Effector CD8-positive, alpha-beta T cell (primary cell): ENCODE results near the gene FTH1.
"Not testable (repeated sequence)": the region's sequence is repeated elsewhere in the genome, so short reads cannot be mapped to it uniquely, and the experiment has no call there.

ENCODE experiments used
- DNase-seq: peaks from one replicate; lab custom pipeline; 2025; lab: John Stamatoyannopoulos, UW

Gene FTH1

DNA sequence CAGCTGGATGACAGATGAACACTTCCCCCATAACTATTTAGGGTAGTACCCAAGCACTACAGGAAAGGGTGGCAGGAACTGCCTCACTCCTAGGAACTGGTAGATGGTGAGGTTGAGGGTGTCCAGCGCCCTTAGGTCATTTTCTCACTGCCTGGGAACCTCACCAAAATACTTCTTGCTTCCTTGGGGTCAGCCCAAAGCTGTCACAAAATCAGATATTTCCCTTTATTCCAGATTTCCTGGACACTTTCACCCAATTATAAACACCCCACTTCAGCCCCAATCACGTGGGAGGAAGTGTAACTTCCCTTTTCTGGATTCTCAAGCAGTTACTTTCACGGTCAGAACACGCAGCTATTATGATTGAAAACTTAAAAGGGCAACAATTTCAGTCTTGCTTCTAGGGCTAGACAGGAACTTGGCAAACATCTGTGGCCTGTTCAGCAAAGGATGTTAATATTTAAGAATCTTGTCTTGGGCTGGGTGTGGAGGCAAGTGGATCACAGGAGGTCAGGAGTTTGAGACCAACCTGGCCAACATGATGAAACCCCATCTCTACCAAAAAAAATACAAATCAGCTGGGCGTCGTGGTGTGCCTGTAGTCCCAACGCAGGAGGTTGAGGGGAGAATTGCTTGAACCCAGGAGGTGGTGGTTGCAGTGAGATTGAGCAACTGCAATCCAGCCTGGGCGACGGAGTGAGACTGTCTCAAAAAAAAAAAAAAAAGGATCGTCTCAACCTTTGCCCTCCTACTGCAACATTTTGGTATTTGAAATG lies 4.0 kb downstream of the FTH1 start:
- no peak for DNase-seq

DNA sequence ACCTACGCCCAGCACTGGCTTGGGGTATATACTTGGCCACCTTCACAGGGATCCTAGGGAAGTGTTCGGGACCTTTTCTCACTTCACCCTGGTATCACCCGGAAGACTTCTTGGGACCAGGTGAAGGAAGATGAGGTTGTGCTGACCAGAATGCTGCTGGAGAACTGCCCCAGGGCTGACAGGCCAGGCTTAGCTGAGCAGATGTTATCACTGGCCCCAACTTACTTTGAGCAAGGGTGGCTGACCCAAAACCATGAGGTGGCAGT lies 4.5 kb downstream of the FTH1 start:
- DNase-seq, result no peak

DNA sequence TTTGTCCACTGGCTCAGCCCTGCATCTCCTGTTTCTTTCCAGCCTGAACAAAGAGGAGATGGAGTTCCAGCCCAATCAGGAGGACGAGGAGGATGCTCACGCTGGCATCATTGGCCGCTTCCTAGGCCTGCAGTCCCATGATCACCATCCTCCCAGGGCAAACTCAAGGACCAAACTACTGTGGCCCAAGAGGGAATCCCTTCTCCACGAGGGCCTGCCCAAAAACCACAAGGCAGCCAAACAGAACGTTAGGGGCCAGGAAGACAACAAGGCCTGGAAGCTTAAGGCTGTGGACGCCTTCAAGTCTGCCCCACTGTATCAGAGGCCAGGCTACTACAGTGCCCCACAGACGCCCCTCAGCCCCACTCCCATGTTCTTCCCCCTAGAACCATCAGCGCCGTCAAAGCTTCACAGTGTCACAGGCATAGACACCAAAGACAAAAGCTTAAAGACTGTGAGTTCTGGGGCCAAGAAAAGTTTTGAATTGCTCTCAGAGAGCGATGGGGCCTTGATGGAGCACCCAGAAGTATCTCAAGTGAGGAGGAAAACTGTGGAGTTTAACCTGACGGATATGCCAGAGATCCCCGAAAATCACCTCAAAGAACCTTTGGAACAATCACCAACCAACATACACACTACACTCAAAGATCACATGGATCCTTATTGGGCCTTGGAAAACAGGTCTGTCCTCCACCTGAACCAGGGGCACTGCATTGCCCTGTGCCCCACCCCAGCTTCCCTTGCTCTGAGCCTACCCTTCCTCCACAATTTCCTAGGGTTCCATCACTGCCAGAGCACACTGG lies 5.0 kb downstream of the FTH1 start:
- no peak for DNase-seq

DNA sequence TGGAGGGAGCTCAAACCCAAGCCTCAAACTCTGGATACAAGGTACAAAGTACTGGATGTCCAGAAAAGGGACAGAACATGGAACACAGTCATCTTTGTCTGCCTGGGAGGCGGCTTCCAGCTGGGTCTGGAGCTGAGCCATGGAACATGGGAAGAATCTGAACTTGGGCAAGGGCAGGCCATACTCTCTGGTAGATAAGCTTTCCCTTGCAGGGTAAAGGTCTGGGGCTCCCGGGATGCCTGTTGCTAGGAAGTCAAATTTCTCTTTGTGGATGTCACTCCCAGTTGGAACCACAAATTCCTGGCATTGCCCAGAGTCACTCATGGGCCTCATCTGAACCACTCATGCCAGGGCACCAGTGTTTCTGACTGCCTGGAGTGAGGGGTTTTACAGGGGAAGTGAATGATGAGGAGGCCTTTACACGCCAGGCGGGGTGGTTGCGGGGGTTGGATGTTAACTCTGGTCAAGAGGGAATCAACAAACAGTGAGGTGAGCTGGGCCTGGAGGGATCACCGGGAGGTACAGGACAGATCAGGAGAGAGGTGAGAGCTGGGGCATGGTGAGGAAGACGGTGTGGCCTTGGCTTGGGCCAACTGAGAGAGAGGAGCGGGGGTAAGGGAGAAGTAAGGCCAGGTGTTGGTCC lies 5.7 kb downstream of the FTH1 start:
- DNase-seq, result no peak

DNA sequence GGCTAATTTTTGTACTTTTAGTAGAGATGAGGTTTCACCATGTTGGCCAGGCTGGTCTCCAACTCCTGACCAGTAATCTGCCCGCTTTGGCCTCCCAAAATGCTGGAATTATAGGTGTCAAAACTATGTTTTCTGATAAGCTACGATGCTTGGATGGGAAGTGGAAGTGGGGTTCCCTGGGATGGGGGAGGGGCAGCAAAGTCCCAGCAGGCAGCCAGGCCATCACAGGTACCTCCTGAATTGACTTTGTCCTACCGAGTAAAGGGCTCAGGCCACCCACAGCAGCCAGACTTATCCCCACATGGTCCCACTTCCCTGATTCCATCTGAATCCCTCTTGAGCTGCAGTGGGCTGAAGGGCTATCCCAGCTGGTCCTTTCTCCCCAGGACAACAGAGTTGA lies 6.9 kb downstream of the FTH1 start:
- no peak for DNase-seq

DNA sequence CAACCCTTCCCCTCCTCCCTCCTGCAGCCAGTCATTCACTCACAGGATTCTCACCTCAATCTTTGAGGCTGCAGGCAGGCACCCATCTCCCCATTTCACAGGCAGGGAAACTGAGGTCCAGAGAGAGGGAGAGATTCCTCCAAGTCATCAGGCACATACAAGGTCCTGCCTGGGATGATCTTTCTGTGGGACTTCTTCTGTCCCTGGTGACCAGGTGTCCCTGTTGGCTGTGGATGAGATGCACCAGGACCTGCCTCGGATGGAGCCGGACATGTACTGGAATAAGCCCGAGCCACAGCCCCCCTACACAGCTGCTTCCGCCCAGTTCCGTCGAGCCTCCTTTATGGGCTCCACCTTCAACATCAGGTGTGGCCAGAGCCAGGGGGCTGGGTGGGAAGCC lies 7.8 kb downstream of the FTH1 start:
- DNase-seq, result no peak

DNA sequence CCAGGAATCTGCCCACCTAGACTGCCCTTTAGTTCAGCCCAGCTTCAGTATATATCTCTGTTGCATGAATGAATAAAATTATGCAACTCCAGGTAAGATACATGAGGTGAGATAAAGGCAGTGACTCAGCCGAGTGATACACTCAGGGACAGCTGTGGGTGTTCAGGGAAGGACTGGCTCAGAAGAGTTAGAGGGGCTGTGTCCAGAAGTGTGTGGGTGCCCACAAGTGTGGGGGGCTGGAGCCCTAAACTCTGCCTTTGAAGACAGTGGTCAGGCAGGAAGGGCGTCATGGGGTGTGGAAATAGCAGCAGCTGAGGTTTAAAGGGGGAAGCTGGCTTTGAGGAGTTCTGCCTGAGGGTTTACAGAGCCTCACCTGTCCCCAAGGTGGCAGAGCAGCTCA lies 8.3 kb downstream of the FTH1 start:
- DNase-seq, result no peak

DNA sequence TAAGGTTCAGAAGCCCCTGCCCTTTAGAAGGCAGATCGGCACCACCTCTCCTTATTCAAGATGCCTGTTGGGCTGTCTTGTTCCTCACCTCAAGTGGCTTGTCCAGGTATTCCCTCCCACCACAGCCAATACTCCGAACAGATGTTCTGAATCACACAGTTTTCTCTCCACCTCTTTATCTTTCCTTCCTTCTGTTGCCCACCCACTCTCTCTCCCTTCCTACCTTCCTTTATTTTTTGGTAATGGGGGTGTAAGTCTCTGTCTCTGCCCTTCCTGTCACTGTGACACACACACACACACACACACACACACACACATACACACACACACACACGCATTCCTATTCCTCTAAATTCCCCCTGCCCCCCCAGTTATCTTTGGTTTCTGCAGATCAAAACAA lies 8.8 kb downstream of the FTH1 start:
- DNase-seq, result no peak

DNA sequence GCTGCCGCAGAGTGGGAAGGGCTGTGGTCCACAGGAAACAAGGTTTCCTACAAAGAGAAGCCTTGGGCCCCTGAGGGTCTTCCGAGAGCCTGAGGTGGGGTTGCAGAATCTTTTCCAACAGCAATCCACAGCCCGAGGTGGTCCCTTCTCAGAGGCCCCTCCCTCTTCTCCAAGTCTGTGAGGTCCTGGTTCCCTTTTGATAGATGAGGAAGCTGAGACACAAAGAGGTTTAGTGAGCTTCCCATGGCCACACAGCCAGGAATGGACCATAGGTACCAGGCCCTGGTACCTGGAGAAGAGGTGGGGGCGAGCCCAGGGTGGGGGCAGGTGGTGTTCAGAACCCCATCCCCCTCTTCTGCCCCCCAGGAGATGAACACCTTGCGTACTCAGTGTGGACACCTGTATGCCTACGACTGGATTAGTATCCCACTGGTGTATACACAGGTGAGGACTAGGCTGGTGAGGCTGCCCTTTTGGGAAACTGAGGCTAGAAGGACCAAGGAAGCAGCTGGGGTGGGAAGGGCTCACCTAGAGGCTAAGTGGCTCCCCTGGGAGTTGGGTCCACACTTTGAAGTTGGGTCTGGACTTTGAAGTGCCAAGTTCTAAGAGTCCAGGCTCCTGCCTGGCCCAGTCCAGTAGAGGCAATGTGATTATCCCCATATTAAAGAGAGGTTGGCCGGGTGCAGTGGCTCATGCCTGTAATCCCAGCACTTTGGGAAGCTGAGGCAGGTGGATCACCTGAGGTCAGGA lies 10.2 kb downstream of the FTH1 start:
- no peak for DNase-seq

DNA sequence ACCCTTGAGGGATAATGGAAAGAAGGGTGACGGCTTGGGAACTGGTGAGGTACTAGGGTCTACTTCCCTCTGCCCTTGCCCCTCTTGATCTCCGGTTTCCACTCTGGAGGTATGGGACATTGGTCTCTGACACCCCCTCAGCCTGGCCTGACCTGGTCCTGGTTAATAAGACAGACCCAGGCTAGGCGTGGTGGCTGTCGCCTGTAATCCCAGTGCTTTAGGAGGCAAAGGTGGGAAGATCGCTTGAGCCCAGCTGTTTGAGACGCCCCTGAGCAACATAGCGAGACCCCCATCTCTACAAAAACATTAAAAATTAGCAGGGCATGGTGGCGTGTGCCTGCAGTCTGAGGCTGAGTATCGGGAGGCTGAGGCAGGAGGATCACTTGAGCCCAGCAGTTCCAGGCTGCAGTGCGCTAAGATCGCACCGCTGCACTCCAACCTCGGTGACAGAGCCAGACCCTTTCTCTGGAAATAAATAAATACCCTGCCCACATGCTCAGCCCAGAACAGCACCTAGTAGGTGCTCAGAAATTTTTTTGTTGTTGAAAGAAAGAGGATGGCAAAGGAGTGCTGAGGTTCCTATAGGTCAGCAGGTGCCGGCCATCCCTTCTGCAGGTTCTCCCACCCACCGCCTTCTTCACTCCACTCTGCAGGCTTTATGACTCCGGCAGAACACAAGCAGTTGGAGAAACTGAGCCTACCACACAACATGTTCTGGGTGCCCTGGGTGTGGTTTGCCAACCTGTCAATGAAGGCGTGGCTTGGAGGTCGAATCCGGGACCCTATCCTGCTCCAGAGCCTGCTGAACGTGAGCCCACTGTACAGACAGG lies 11.0 kb downstream of the FTH1 start:
- no peak for DNase-seq

DNA sequence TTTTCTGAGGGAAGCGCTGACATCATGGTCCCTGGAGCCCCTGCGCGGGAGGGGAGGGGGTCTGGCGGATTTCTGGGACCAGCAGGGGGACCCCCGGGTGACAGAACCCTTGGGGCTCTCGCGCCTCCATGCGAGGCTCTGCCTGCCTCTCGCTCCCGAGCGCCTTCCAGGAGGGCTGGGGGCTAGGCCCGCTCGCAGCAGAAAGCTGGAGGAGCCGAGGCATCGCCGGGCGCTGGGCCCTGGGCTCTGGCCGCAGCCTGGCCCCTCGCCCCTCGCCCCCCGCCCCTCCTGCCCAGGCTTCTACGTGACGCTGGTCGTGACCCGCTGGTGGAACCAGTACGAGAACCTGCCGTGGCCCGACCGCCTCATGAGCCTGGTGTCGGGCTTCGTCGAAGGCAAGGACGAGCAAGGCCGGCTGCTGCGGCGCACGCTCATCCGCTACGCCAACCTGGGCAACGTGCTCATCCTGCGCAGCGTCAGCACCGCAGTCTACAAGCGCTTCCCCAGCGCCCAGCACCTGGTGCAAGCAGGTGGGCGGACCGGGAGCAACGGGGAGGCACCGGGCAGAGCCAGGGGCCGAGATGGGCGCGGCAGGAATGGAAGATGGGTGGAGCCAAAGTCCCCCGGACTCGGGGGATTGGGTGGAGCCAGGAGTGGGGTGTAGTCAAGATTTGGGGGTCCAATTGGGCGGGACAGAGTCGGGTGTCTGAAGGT lies 11.9 kb downstream of the FTH1 start:
- DNase-seq, result no peak

DNA sequence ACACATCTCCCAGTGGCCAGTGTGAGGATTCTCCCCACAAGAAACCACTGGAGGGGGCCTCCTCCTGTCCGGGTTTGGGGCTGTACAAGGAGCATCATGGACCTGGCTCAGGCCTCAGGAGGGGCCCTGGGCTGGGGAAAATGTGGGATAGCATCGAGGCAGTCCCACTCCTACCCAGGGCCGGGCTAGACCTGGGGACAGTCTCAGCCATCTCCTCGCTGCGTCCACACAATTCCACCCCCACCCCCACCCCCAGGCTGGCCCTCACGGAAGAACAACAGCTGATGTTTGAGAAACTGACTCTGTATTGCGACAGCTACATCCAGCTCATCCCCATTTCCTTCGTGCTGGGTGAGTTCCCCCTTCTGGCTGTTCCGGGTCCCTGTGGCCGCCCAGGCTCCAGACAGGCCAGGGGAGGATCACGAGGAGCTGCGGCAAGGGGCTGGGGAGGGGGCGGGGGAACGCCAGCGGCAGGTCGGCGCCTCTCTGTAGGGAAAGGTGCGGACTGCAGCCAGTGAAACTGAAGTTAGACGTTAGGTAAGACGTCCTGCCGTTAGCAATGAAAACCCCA lies 12.5 kb downstream of the FTH1 start:
- DNase-seq, result no peak

DNA sequence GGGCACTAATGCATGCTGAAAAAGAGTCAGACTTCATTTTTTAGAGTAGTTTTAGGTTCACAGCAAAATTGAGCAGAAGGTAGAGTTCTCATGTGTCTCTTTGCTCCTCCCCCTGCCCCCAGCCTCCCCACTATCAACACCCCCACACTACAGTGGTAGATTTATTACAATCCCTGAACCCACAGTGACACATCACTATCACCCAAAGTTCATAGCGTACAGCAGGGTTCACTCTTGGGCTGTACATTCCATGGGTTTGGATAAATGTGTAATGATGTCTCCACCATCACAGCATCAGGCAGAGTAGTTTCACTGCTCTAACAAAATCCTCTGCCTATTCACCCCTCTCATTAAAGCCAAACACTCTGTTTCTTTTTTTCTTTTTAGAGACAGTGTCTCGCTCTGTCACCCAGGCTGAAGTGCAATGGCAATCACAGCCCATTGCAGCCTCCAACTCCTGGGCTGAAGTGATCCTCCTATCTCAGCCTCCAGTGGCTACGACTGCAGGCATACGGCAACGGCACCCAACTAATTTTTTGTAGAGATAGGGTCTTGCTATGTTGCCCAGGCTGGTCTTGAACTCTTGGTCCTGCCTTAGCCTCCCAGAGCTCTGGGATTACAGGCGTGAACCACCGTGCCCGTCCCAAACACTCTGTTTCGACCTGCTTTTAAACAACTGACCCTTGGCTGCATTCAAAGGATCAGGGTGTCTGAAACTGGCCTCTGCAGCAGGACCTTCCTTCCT lies 13.2 kb downstream of the FTH1 start:
- DNase-seq, result no peak

DNA sequence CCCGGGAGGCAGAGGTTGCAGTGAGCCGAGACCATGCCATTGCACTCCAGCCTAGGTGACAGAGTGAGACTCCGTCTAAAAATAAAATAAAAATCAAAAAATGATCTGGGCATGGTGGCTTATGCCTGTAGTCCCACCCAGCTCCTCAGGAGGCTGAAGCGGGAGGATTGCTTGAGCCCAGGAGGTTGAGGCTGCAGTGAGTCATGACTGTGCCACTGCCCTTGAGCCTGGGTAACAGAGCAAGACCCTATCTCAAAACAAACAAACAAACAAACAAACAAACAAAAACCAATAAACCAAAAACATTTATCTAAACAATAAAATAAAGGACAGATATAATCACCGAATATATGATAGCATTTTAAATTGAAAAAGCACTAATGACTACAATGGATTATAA lies 13.8 kb downstream of the FTH1 start:
- DNase-seq, result not testable (repeated sequence)

DNA sequence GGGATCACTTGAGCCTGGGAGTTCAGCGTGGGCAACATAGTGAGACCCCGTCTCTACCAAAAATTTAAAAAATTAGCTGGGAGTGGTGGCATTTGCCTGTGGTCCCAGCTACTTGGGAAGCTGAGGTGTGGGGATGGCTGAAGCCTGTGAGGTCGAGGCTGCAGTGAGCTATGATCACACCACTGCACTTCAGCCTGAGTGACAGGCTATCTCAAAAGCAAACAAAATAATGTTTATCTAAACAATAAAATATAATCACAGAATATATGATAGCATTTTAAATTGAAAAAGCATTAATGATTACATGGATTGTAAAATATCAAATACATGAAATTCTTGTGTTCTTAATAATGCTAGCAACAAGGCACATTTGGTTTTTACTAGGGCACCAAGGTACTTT lies 14.6 kb downstream of the FTH1 start:
- DNase-seq, result no peak

DNA sequence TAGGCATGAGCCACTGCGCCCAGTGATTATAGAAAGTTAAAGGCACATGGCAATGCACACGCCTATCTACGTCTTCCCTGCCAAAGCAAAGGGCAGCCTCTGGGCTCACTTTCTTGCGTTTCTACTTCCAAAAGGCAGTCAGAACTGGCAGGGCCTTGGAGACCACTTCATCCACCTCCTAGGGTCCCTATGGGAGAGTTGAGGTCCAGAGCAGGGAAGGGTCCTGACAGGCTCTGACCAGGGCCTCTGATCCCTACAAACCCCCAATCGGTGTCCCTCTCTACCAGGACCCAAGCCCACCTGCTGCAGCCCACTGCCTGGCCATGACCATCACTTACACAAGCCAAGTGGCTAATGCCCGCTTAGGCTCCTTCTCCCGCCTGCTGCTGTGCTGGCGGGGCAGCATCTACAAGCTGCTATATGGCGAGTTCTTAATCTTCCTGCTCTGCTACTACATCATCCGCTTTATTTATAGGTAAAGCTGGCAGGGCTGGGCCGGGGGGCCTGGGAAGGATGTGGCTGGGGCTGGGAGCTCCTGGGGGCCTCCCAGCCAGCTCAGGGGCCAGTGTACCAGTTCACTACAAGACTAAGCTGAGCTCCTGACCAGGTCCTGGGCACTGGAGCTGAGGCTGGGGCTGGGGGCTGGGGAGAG lies 15.8 kb downstream of the FTH1 start:
- no peak for DNase-seq

DNA sequence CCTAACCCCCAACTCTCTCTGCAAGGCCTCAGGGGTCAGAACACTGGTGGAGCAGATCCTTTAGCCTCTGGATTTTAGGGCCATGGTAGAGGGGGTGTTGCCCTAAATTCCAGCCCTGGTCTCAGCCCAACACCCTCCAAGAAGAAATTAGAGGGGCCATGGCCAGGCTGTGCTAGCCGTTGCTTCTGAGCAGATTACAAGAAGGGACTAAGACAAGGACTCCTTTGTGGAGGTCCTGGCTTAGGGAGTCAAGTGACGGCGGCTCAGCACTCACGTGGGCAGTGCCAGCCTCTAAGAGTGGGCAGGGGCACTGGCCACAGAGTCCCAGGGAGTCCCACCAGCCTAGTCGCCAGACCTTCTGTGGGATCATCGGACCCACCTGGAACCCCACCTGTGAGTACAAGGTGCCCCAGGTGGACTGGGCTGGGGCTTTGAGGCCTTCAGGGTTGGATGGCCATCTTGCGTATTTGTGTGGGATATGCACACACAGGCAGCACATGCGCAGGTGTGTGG lies 17.3 kb downstream of the FTH1 start, which contains the start of gene BEST1:
Gene BEST1, plus strand, starts transcription at position 317 of the 513 bp plus-strand sequence. CDS start 1,456 bp downstream, outside the sequence.
- DNase-seq, result no peak

DNA sequence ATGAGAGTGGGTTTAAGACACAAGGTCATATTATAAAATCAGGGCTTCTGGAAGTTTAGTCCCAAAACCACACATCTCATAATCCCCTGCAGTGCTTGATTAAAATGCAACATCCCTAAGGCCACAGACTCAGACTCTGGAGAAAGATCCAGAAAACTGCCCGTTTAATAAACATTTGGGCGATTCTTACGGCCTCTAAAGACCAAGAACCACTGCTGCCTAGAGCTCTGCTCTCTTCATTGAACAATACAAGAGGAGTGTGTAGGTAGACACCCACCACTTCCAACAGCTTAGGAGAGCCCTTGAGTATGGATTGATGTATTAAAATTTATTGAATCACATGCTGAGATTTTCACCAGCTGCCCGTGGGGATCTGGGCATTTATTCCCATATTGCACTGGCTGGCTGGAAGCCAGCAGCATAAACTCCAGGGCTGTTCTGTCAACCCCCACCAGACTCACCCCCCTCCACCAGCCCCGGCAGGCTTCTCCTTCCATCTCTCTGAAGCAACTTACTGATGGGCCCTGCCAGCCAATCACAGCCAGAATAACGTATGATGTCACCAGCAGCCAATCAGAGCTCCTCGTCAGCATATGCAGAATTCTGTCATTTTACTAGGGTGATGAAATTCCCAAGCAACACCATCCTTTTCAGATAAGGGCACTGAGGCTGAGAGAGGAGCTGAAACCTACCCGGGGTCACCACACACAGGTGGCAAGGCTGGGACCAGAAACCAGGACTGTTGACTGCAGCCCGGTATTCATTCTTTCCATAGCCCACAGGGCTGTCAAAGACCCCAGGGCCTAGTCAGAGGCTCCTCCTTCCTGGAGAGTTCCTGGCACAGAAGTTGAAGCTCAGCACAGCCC lies 18.0 kb downstream of the FTH1 start:
- DNase-seq, result no peak
